Activated effector memory CD4-positive, alpha-beta T cell treated with anti-CD3 and anti-CD28 coated beads, Interleukin-2, amount 50 U/mL, for 16 hours (primary cell): ENCODE results near the gene CLBA1.
"Not testable (repeated sequence)": the region's sequence is repeated elsewhere in the genome, so short reads cannot be mapped to it uniquely, and the experiment has no call there.

Experiments
- DNase-seq: peaks from one replicate; pipeline ENCODE4 v3.0.0-alpha.2; 2020

The CLBA1 gene

DNA sequence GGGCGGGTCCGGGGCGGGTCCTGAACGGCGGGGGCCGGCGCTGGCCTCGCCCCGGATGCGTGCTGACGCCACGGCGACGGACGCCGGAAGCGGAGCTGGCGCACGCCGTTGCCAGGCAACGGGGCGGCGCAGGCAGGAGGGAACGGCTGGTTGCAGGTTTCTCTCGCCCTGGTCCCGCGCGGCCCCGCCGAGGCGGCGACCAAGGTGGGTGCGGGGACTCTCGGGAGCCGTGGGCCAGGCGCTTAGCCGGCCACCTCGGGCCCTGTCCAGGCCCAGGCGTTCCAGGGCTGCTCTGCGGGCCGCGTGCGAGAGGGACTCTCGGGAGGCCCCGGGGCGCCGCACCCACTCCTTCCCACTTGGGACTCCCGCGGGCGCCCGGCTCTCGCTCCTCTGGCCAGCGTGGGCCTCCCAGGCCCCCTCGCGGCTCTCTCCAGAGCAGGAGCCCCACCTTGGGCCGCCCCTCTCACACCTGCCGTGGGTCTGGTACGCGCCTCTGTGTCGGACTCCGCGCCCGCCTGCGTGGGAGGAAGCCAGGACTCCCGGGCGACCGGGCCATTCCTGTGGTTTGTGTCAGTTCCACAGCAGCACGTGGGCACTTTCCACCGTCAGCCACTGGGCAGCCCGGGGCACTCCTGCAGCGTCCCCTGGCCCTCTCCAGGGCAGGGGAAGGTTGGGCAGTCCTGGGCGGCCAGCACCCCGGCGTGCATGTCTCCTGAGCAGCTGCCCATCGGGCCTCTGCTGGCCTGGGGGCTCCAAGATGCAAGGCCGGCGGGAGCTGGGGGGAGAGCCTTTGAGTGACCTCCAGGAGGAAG is at the start of gene CLBA1:
Gene CLBA1, plus strand, starts transcription at position 114 of the 812 bp plus-strand sequence. Its CDS starts 644 bp downstream, at position 758.
- DNase-seq: peak; percentile 96

DNA sequence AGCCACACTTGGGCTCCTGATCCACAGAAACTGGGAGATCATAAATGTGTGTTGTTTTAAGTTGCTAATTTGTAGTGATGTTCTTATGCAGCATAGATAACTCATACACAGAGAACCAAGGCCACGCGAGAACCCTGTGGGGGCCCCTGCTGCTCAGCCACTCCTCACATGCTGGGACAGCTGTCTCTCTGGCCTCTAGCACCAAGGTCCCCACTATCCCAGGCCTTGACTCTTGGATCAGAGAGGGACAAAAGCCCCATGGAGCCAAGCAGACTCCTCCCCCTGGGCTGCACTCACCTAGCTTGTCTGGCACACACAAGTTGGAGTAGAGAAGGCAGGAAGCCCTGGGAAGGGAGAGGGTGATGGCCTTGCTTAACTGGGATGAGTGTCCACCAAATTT is 49.6 kb upstream of the CLBA1 start:
- DNase-seq: peak; percentile 56

DNA sequence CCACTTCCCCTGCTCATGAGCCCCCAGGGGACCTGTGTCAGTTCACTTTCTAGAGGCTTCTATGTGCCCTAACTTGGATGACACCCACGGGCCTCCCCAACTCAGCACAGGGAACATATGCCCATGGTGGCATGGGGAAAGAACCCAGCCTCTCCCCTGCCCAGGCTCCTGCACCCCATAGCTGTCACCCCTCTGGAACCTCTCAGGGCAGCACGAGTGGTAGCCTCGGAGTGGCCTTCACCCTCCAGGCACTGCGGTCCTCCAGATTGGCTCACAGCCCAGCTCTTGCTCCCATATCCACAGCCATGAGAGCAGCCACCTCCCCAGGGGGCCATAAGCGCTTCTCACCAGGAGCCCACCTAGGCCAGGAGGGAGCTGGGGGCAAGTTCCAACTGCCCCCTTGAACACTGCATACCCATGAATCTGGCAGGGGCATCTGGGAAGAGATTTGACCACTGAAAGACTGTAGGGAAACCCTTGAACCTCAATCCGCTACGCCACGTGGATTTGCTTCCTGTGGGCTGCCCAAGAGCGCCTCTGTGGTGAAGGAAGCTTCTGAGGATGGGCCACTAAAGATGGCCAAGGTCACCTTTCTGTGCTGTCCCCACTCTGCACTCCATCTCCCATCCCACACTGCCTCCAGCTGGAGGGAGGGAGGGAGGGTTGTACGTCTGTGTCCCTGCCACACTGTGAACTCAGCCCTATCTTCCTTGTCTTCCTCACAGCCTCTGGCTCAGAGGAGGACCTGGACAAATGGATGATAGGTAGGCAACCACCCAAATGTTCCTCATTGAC is 49.0 kb upstream of the CLBA1 start:
- peak; percentile 54 for DNase-seq

DNA sequence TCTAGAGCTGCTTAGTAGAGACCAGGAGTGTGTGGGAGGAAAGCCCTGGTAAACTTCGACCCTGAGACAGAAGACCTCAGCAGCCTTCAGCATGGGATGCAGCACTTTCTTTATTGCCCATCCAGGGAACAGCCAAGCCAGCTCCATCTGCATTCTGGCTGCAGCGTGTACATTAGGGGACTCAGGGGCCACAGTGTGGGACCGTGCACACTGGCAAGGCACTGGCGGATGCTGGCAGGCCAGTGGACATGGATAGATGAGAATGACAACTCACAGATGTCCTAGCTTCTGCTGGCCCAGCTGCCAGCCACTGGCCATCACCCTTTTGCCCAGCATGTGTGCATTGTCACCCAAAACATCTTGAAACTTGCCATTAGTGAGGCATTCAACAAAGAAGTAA is 48.4 kb upstream of the CLBA1 start:
- DNase-seq: peak; percentile 39

DNA sequence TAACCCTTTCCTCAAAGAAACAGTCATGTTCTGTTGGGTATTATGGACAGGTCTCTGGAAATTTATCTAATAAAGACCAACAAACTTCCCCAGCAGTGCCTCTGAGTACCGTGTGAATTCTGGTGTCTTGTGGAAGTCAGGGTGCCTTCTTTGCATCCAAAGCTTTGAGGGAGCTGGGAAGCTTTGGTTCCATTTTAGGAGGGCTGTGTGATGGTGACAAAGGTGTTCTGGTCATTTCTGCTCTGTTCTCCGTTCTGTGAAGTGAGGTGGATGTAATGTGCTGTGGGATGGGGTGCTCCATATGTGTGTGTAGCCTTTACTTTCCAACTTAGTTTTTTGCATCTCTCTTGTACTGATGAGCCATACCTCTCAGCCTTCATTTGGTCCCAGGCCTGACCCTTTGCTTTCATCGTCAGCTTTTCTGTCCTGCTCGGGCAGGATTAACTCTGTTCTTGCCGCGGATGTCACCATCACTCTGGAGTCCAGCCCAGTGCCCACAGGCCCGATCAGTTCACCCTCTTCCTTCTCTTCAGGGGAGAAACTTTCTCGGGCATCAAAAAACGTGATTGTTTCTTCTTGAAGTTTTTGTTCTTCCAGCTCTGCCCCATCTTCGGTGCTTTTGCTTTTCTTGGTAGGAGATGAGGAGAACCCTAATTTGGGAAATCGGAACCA is 47.8 kb upstream of the CLBA1 start:
- DNase-seq: no peak

DNA sequence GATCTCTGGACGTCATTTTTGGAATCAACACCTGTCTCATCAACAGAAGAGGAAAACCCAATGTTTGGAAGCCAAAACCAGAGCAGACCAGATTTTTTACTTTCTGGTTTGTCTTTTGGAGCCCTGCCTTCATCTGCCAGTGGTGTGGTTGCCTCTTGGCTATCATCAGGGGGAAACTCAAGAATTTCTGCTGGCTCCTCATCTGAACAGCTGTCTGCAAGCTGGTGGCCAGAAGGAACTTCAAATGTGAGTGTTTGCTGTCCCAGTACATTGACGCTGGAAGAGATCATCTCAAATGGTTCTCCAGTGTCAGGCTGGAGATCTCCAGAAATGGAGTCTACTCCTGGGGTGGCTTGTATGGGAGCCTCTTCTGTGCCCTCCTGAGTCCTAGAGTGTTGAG is 47.2 kb upstream of the CLBA1 start:
- no peak for DNase-seq

DNA sequence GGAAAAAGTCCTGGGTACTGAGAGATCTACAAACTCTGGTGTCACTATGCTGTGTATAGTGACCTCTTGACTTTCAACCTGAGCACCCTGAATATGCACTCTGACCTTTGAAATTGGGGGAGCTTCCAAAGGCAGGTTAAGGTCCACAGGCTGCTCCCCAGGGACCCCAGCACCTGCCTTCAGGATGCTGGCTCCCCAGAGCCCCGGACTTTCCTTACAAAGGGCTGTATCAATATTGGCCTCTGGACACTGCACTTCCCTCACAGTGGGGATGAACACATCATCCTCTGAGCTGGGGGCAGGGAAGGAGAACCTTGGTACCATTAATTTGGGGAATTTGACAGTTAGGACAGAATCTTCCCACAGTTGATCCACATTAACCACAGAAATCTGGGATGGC is 46.6 kb upstream of the CLBA1 start:
- DNase-seq: no peak

DNA sequence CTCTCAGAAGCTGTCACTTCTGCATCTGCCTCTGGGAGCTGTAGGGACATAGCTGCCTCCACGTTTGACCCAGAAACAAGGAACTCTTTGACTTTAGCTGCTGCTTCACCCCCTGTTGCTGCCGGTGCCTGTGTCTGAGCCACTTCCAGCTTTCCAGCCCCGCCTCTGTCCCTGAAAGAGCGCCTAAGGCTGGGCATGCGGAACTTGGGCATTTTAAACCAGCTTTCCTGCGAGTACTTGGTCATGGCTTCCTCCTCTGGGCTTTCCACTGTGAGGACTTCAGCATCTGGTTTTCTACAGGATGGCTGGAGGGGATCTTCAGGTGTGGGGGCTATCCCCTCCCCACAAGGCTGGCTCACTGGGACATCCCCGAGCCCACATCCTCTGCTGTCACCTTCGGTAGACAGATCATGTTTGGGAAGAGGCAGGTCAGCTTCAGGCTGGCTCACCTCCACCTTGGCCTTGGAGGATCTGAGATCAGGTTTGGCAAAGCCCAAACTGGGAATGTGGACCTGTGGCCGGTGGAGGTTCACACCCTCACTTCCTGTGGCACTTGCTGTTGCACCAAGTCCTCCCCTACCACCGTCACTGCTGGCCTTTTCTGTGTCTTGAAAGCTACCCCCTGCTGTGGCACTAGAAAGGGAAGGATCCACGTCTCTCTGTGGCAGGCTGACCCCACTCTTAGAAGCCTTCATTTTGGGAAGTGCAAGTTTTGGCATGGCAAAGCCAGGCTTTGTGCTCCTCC is 45.8 kb upstream of the CLBA1 start:
- DNase-seq: peak; percentile 44

DNA sequence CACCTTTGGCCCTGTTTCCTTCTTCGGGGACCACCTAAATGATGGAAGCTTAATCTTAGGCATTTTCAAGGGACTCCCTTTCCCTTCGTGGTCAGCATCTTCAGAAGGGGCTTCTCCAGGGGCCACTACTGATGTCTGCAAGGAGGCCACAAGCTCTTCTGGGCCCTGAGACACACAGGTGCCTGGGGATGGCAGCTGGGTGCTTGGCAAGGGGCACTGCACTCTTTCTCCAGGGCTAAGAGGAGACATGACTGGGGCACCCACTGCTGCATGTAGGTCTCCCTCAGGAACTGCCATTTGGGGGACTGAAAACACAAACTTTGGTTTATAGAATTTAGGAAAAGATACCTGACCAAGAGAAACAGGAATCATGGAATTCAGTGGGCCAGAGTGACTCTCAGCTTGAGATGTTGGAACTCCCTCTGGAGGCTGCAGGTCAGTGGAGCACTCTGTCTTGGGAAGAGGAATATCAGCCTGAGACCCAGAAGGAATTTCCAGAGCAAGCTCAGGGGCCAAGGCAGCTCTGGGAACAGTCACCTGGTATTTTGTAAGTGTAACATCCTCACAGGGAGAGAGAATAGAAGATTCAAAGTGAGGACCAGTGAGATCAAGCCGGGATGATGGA is 45.0 kb upstream of the CLBA1 start:
- peak; percentile 54 for DNase-seq

DNA sequence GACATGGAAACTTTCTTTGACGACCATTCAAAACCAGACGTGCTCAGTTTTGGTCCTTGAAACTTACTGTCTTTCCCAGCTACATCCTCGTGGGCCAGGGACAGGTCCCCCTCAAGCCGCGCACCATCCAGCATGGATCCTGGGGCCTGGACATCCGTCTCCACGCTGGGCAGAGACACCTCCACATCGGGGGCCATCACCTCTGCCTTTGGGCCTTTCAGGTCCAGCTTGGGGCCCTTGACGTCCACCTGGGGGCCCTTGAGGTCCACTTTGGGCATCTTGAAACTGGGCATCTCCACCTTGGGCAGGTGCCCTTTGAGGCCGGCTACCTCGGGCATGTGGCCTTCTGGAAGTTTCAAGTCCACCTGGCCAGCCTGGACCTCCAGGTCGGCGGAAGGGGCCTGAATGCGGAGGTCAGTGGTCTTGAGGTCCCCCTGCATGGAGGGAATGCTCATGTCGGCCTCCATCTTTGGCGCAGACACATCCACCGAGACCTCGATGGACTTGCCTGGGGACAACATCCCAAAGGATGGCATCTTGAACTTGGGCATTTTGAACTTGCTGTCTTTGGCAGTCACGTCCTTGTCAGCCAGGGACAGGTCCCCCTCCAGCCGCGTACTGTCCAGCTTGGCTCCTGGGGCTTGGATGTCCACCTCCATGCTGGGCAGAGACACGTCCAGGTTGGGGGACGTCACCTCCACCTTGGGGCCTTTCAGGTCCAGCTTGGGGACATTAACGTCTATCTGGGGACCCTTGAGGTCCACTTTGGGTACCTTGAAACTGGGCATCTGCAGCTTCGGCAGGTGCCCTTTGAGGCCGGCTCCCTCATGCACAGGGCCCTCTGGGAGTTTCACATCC is 43.9 kb upstream of the CLBA1 start:
- peak; percentile 61 for DNase-seq

DNA sequence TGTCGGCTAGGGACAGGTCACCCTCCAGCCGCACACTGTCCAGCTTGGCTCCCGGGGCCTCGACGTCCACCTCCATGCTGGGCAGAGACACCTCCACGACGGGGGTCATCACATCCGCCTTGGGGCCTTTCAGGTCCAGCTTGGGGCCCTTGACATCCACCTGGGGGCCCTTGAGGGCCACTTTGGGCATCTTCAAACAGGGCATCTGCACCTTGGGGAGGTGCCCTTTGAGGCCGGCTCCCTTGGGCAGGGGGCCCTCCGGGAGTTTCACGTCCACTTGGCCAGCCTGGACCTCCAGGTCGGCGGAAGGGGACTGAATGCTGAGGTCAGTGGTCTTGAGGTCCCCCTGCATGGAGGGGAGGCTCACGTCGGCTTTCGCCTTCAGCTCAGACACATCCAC is 43.0 kb upstream of the CLBA1 start:
- DNase-seq: peak; percentile 46

DNA sequence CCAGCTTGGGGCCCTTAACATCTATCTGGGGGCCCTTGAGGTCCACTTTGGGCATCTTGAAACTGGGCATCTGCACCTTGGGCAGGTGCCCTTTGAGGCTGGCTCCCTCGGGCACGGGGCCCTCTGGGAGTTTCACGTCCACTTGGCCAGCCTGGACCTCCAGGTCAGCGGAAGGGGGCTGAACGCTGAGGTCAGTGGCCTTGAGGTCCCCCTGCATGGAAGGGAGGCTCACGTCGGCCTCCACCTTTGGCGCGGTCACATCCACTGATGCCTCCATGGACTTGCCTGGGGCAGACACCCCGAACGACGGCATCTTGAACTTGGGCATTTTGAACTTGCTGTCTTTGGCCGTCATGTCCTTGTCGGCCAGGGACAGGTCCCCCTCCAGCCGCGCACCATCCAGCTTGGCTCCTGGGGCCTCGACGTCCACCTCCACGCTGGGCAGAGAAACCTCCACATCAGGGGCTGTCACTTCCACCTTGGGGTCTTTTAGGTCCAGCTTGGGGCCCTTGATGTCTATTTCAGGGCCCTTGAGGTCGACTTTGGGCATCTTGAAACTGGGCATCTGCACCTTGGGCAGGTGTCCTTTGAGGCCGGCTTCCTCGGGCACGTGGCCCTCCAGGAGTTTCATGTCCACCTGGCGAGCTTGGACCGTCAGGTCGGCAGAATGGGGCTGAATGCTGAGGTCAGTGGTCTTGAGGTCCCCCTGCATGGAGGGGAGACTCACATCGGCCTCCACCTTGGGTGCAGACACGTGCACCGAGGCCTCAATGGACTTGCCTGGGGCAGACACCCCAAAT is 42.2 kb upstream of the CLBA1 start:
- peak; percentile 49 for DNase-seq

DNA sequence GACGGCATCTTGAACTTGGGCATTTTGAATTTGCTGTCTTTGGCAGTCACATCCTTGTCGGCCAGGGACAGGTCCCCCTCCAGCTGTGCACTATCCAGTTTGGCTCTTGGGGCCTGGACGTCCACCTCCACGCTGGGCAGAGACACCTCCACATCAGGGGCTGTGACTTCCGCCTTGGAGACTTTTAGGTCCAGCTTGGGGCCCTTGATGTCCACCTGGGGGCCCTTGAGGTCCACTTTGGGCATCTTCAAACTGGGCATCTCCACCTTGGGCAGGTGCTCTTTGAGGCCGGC is 41.6 kb upstream of the CLBA1 start:
- not testable (repeated sequence) for DNase-seq

DNA sequence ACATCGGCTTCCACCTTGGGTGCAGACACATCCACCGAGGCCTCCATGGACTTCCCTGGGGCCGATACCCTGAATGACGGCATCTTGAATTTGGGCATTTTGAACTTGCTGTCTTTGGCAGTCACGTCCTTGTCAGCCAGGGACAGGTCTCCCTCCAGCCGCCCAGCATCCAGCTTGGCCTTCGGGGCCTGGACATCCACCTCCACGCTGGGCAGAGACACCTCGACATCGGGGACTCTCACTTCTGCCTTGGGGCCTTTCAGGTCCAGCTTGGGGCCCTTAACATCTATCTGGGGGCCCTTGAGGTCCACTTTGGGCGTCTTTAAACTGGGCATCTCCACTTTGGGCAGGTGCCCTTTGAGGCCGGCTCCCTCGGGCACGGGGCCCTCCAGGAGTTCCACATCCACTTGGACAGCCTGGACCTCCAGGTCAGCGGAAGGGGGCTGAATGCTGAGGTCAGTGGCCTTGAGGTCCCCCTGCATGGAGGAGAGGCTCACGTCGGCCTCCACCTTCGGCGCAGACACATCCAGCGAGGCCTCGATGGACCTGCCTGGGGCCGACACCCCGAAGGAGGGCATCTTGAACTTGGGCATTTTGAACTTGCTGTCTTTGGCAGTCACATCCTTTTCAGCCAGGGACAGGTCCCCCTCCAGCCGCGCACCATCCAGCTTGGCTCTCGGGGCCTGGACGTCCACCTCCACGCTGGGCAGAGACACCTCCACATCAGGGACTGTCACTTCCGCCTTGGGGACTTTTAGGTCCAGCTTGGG is 41.0 kb upstream of the CLBA1 start:
- not testable (repeated sequence) for DNase-seq

DNA sequence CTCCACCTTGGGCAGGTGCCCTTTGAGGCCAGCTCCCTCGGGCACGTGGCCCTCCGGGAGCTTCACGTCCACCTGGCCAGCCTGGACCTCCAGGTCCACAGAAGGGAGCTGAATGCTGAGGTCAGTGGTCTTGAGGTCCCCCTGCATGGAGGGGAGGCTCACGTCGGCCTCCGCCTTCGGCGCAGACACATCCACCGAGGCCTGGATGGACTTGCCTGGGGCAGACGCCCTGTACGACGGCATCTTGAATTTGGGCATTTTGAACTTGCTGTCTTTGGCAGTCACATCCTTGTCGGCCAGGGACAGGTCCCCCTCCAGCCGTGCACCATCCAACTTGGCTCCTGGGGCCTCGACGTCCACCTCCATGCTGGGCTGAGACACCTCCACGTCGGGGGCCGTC is 40.3 kb upstream of the CLBA1 start:
- DNase-seq: not testable (repeated sequence)

DNA sequence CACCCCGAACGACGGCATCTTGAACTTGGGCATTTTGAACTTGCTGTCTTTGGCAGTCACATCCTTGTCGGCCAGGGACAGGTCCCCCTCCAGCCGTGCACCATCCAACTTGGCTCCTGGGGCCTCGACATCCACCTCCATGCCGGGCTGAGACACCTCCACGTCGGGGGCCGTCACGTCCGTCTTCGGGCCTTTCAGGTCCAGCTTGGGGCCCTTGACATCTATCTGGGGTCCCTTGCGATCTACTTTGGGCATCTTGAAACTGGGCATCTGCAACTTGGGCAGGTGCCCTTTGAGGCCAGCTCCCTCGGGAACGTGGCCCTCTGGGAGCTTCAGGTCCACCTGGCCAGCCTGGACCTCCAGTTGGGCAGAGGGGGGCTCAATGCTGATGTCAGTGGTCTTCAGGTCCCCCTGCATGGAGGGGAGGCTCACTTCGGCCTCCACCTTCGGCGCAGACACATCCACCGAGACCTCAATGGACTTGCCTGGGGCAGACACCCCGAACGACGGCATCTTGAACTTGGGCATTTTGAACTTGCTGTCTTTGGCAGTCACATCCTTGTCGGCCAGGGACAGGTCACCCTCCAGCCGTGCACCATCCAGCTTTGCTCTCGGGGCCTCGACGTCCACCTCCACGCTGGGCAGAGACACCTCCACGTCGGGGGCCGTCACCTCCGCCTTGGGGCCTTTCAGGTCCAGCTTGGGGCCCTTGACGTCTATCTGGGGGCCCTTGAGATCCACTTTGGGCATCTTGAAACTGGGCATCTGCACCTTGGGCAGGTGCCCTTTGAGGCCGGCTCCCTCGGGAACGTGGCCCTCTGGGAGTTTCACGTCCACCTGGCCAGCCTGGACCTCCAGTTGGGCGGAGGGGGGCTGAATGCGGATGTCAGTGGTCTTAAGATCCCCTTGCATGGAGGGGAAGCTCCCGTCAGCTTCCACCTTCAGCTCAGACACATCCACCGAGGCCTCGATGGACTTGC is 39.3 kb upstream of the CLBA1 start:
- not testable (repeated sequence) for DNase-seq

DNA sequence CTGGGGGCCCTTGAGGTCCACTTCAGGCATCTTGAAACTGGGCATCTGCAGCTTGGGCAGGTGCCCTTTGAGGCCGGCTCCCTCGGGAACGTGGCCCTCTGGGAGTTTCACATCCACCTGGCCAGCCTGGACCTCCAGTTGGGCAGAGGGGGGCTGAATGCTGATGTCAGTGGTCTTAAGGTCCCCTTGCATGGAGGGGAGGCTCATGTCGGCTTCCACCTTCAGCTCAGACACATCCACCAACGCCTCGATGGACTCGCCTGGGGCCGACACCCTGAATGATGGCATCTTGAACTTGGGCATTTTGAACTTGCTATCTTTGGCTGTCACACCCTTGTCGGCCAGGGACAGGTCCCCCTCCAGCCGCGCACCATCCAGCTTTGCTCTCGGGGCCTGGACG is 38.4 kb upstream of the CLBA1 start:
- DNase-seq: not testable (repeated sequence)
